Measurements from ENCODE around the gene MRPL27.

The MRPL27 gene

GRCh38 chr17:50397111-50397918, 24.3 kb upstream of the MRPL27 start, which contains the start of gene LRRC59:
TSS of gene LRRC59 (minus strand) at chr17:50397523. CDS start at chr17:50397317, 206 bp downstream.
- peak within 1 kb of the TSS; percentile 98 for H3K27ac Mint-ChIP-seq
- peaks cover 33% of the 10 kb centered on the region for H3K36me3 Mint-ChIP-seq (ENCODE audit: low read depth)
- H3K4me3 Mint-ChIP-seq = peak within 1 kb of the TSS; percentile 100
- H3K27me3 Mint-ChIP-seq (ENCODE audit: low read depth) = no peaks in the 10 kb centered on the region
- H3K4me1 Mint-ChIP-seq (ENCODE audit: low read depth) = peaks cover 20% of the 10 kb centered on the region
- peaks cover 8% of the 10 kb centered on the region for H3K9me3 Mint-ChIP-seq
- DNase-seq (ENCODE audit: low spot score) = peak; percentile 92

GRCh38 chr17:50396261-50397110, 23.5 kb upstream of the MRPL27 start:
- H3K4me1 Mint-ChIP-seq (ENCODE audit: low read depth) = peaks cover 20% of the 10 kb centered on the region
- H3K9me3 Mint-ChIP-seq = peaks cover 8% of the 10 kb centered on the region
- H3K4me3 Mint-ChIP-seq = peak overlapping the region; percentile 100
- peaks cover 40% of the 10 kb centered on the region for H3K36me3 Mint-ChIP-seq (ENCODE audit: low read depth)
- peak overlapping the region; percentile 98 for H3K27ac Mint-ChIP-seq
- no peak for DNase-seq (ENCODE audit: low spot score)
- H3K27me3 Mint-ChIP-seq (ENCODE audit: low read depth) = no peaks in the 10 kb centered on the region

GRCh38 chr17:50394711-50395110, 21.7 kb upstream of the MRPL27 start:
- Mint-ChIP-seq H3K9me3 (peaks cover 7% of the 10 kb centered on the region), H3K4me3 (peak overlapping the region; percentile 100), H3K4me1 (ENCODE audit: low read depth) (peaks cover 20% of the 10 kb centered on the region), H3K36me3 (ENCODE audit: low read depth) (peaks cover 52% of the 10 kb centered on the region), H3K27ac (no peak overlapping the region), H3K27me3 (ENCODE audit: low read depth) (no peaks in the 10 kb centered on the region)
- DNase-seq (ENCODE audit: low spot score) = no peak

GRCh38 chr17:50393700-50394099, 20.7 kb upstream of the MRPL27 start:
- Mint-ChIP-seq H3K4me1 (ENCODE audit: low read depth) (peaks cover 20% of the 10 kb centered on the region), H3K9me3 (no peaks in the 10 kb centered on the region), H3K27ac (no peak overlapping the region), H3K36me3 (ENCODE audit: low read depth) (peaks cover 59% of the 10 kb centered on the region), H3K4me3 (peak overlapping the region; percentile 3), H3K27me3 (ENCODE audit: low read depth) (no peaks in the 10 kb centered on the region)
- no peak for DNase-seq (ENCODE audit: low spot score)

GRCh38 chr17:50392621-50393020, 19.6 kb upstream of the MRPL27 start:
- peaks cover 17% of the 10 kb centered on the region for H3K4me1 Mint-ChIP-seq (ENCODE audit: low read depth)
- no peaks in the 10 kb centered on the region for H3K27me3 Mint-ChIP-seq (ENCODE audit: low read depth)
- H3K9me3 Mint-ChIP-seq = no peaks in the 10 kb centered on the region
- no peak overlapping the region for H3K4me3 Mint-ChIP-seq
- H3K27ac Mint-ChIP-seq = no peak overlapping the region
- peaks cover 68% of the 10 kb centered on the region for H3K36me3 Mint-ChIP-seq (ENCODE audit: low read depth)
- DNase-seq (ENCODE audit: low spot score) = no peak

GRCh38 chr17:50389534-50389933, 16.6 kb upstream of the MRPL27 start:
- H3K27ac Mint-ChIP-seq = no peak overlapping the region
- DNase-seq (ENCODE audit: low spot score) = no peak
- H3K9me3 Mint-ChIP-seq = no peaks in the 10 kb centered on the region
- H3K36me3 Mint-ChIP-seq (ENCODE audit: low read depth) = peaks cover 73% of the 10 kb centered on the region
- no peaks in the 10 kb centered on the region for H3K27me3 Mint-ChIP-seq (ENCODE audit: low read depth)
- H3K4me3 Mint-ChIP-seq = no peak overlapping the region
- peaks cover 2% of the 10 kb centered on the region for H3K4me1 Mint-ChIP-seq (ENCODE audit: low read depth)

GRCh38 chr17:50388728-50389127, 15.7 kb upstream of the MRPL27 start:
- peaks cover 71% of the 10 kb centered on the region for H3K36me3 Mint-ChIP-seq (ENCODE audit: low read depth)
- H3K9me3 Mint-ChIP-seq = no peaks in the 10 kb centered on the region
- peaks cover 2% of the 10 kb centered on the region for H3K4me1 Mint-ChIP-seq (ENCODE audit: low read depth)
- no peaks in the 10 kb centered on the region for H3K27me3 Mint-ChIP-seq (ENCODE audit: low read depth)
- no peak overlapping the region for H3K4me3 Mint-ChIP-seq
- H3K27ac Mint-ChIP-seq = no peak overlapping the region
- DNase-seq (ENCODE audit: low spot score) = no peak

- no peak for DNase-seq (ENCODE audit: low spot score)
- H3K36me3 Mint-ChIP-seq (ENCODE audit: low read depth) = peaks cover 71% of the 10 kb centered on the region
- no peak overlapping the region for H3K27ac Mint-ChIP-seq
- no peak overlapping the region for H3K4me3 Mint-ChIP-seq
- no peaks in the 10 kb centered on the region for H3K27me3 Mint-ChIP-seq (ENCODE audit: low read depth)
- no peaks in the 10 kb centered on the region for H3K4me1 Mint-ChIP-seq (ENCODE audit: low read depth)
- no peaks in the 10 kb centered on the region for H3K9me3 Mint-ChIP-seq
Observed at GRCh38 chr17:50386510-50386909, 13.5 kb upstream of the MRPL27 start.

- no peak for DNase-seq (ENCODE audit: low spot score)
- Mint-ChIP-seq H3K36me3 (ENCODE audit: low read depth) (peaks cover 63% of the 10 kb centered on the region), H3K27ac (no peak overlapping the region), H3K9me3 (no peaks in the 10 kb centered on the region), H3K4me3 (no peak overlapping the region), H3K4me1 (ENCODE audit: low read depth) (no peaks in the 10 kb centered on the region), H3K27me3 (ENCODE audit: low read depth) (no peaks in the 10 kb centered on the region)
Observed at GRCh38 chr17:50382931-50383330, 9.9 kb upstream of the MRPL27 start.

GRCh38 chr17:50381920-50382319, 8.9 kb upstream of the MRPL27 start:
- H3K27ac Mint-ChIP-seq = no peak overlapping the region
- no peaks in the 10 kb centered on the region for H3K27me3 Mint-ChIP-seq (ENCODE audit: low read depth)
- H3K9me3 Mint-ChIP-seq = no peaks in the 10 kb centered on the region
- no peak for DNase-seq (ENCODE audit: low spot score)
- H3K4me1 Mint-ChIP-seq (ENCODE audit: low read depth) = no peaks in the 10 kb centered on the region
- H3K36me3 Mint-ChIP-seq (ENCODE audit: low read depth) = peaks cover 58% of the 10 kb centered on the region
- no peak overlapping the region for H3K4me3 Mint-ChIP-seq

GRCh38 chr17:50381260-50381815, 8.4 kb upstream of the MRPL27 start:
- H3K4me3 Mint-ChIP-seq = no peak overlapping the region
- no peak overlapping the region for H3K27ac Mint-ChIP-seq
- peaks cover 53% of the 10 kb centered on the region for H3K36me3 Mint-ChIP-seq (ENCODE audit: low read depth)
- no peaks in the 10 kb centered on the region for H3K4me1 Mint-ChIP-seq (ENCODE audit: low read depth)
- no peaks in the 10 kb centered on the region for H3K27me3 Mint-ChIP-seq (ENCODE audit: low read depth)
- H3K9me3 Mint-ChIP-seq = no peaks in the 10 kb centered on the region
- no peak for DNase-seq (ENCODE audit: low spot score)

GRCh38 chr17:50380369-50381259, 7.6 kb upstream of the MRPL27 start:
- Mint-ChIP-seq H3K36me3 (ENCODE audit: low read depth) (peaks cover 52% of the 10 kb centered on the region), H3K27ac (no peak overlapping the region), H3K4me3 (no peak overlapping the region), H3K27me3 (ENCODE audit: low read depth) (no peaks in the 10 kb centered on the region), H3K9me3 (no peaks in the 10 kb centered on the region), H3K4me1 (ENCODE audit: low read depth) (peaks cover under 1% of the 10 kb centered on the region)
- DNase-seq (ENCODE audit: low spot score) = no peak

GRCh38 chr17:50379351-50380132, 6.6 kb upstream of the MRPL27 start:
- Mint-ChIP-seq H3K4me3 (no peak overlapping the region), H3K36me3 (ENCODE audit: low read depth) (peaks cover 44% of the 10 kb centered on the region), H3K27ac (no peak overlapping the region), H3K4me1 (ENCODE audit: low read depth) (peaks cover 3% of the 10 kb centered on the region), H3K27me3 (ENCODE audit: low read depth) (no peaks in the 10 kb centered on the region), H3K9me3 (no peaks in the 10 kb centered on the region)
- DNase-seq (ENCODE audit: low spot score) = no peak
